Suprapubic skin (tissue), 4 donors: ENCODE data around the gene COL20A1. TPM values are rescaled to one million over a fixed set of nuclear protein-coding genes. Genes with fewer than 3 reads are reported as not detected.

Experiments
- DNase-seq, 2 donors: peaks; one replicate each; pipeline ENCODE4 v3.0.0-alpha.2; 2019; ENCODE audit warnings: low spot score in 2 of 2
- H3K27ac ChIP-seq: fragments of 200-600 bp; sonication (generic); one replicate; pipeline ENCODE4 v1.5.1; 2019
- H3K27me3 ChIP-seq: fragments of 200-600 bp; sonication (generic); one replicate; pipeline ENCODE4 v1.5.1; 2019
- H3K36me3 ChIP-seq: fragments of 200-600 bp; sonication (generic); one replicate; pipeline ENCODE4 v1.5.1; 2019
- H3K4me1 ChIP-seq: fragments of 200-600 bp; sonication (generic); one replicate; pipeline ENCODE4 v1.5.1; 2019
- H3K4me3 ChIP-seq: fragments of 200-600 bp; sonication (generic); one replicate; pipeline ENCODE4 v1.5.1; 2019; ENCODE audit warnings: mild to moderate bottlenecking
- H3K9me3 ChIP-seq: fragments of 200-600 bp; sonication (generic); one replicate; pipeline ENCODE4 v1.5.1; 2019
- EP300 ChIP-seq: sonication (generic); formaldehyde crosslinking; IDR thresholded peaks from one replicate; pipeline ENCODE4 v1.6.1; 2017; ENCODE audit warnings: antibody characterized with exemption
- POLR2A ChIP-seq, 2 donors: fragments of 450-650 bp; IDR thresholded peaks; one replicate each; pipeline ENCODE4 v1.6.1; 2017; ENCODE audit warnings: antibody characterized with exemption in 2 of 2, mild to moderate bottlenecking in 2 of 2, moderate library complexity in 2 of 2
- POLR2AphosphoS5 ChIP-seq, 3 donors: sonication (generic); formaldehyde crosslinking; IDR thresholded peaks; one replicate each; pipeline ENCODE4 v1.6.1; 2017; ENCODE audit warnings: antibody characterized with exemption in 3 of 3
- WGBS: methylation state at CpG from one replicate; pipeline ENCODE4 v1.1.5; 2018; 5-methylcytosine and 5-hydroxymethylcytosine counted together
- total RNA-seq, 4 donors: library from RNA; depleted of rRNA; stranded (reverse); fragments of >200 nt; gene quantifications; one replicate each; pipeline ENCODE4 v1.1.0, GENCODE V29; 2016
- TF ChIP-seq, protein P1 (sequence below), 2 donors: fragments of 200-600 bp in 1 of 2; fragments of 450-650 bp in 1 of 2; sonication (generic) in 1 of 2; IDR thresholded peaks; one replicate each; pipeline ENCODE4 v1.5.1; 2016 to 2019; ENCODE audit warnings: antibody characterized with exemption in 2 of 2, mild to moderate bottlenecking in 1 of 2, moderate library complexity in 1 of 2

The COL20A1 gene
- total RNA-seq, 4 donors from 2014 or later: not detected

GRCh38 chr20:63372971-63373885 lies 80.2 kb downstream of the COL20A1 start:
- H3K36me3 ChIP-seq: no peaks in the 10 kb centered on the region
- no peak for TF ChIP-seq EP300
- no peak for TF ChIP-seq POLR2AphosphoS5 (IDR thresholded peaks at IDR 0.05)
- TF ChIP-seq, protein P1, sequence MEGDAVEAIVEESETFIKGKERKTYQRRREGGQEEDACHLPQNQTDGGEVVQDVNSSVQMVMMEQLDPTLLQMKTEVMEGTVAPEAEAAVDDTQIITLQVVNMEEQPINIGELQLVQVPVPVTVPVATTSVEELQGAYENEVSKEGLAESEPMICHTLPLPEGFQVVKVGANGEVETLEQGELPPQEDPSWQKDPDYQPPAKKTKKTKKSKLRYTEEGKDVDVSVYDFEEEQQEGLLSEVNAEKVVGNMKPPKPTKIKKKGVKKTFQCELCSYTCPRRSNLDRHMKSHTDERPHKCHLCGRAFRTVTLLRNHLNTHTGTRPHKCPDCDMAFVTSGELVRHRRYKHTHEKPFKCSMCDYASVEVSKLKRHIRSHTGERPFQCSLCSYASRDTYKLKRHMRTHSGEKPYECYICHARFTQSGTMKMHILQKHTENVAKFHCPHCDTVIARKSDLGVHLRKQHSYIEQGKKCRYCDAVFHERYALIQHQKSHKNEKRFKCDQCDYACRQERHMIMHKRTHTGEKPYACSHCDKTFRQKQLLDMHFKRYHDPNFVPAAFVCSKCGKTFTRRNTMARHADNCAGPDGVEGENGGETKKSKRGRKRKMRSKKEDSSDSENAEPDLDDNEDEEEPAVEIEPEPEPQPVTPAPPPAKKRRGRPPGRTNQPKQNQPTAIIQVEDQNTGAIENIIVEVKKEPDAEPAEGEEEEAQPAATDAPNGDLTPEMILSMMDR (IDR thresholded peaks at IDR 0.05): no peak
- TF ChIP-seq POLR2A (IDR thresholded peaks at IDR 0.05): no peak
- no peak overlapping the region for H3K27ac ChIP-seq
- peaks cover 88% of the 10 kb centered on the region for H3K27me3 ChIP-seq
- H3K4me1 ChIP-seq: no peaks in the 10 kb centered on the region
- H3K9me3 ChIP-seq: no peaks in the 10 kb centered on the region
- 68% methylated on average over 20 of the region's 34 CpGs for WGBS
- no peak for DNase-seq
- no peak overlapping the region for H3K4me3 ChIP-seq

DNA sequence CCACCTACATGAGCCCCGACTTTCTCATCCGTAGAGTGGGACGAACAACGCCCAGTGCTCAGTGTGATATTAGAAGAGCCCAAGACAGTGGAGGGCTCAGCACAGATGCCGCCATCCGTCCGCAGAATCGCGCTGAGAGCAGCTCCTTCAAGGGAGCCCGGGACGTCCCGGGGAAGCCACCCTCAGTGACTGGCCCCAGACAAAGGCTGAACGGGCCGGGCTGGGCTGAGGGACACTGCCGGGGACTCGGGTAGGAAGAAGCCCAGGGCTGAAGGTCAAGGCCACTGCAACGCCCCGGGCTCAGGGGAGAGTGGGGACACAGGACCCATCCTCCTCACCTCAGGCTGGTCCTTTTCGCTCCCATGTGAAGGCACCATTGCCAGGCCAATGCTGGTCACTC lies 81.0 kb downstream of the COL20A1 start:
- Histone ChIP-seq H3K36me3 (no peaks in the 10 kb centered on the region), H3K9me3 (no peaks in the 10 kb centered on the region), H3K27me3 (peaks cover 92% of the 10 kb centered on the region), H3K4me1 (no peaks in the 10 kb centered on the region), H3K4me3 (no peak overlapping the region), H3K27ac (no peak overlapping the region)
- no peak for TF ChIP-seq POLR2A (IDR thresholded peaks at IDR 0.05)
- 80% methylated on average over 16 of the region's 19 CpGs for whole genome bisulfite sequencing
- DNase-seq: no peak

GRCh38 chr20:63374504-63374903 lies 81.5 kb downstream of the COL20A1 start:
- Histone ChIP-seq H3K4me3 (no peak overlapping the region), H3K36me3 (no peaks in the 10 kb centered on the region), H3K27ac (no peak overlapping the region), H3K4me1 (no peaks in the 10 kb centered on the region), H3K27me3 (peaks cover 97% of the 10 kb centered on the region), H3K9me3 (no peaks in the 10 kb centered on the region)
- 71% methylated on average over 7 of the region's 12 CpGs for WGBS
- DNase-seq: no peak
- no peak for TF ChIP-seq POLR2A (IDR thresholded peaks at IDR 0.05)
- TF ChIP-seq EP300: no peak
- TF ChIP-seq, protein P1 (IDR thresholded peaks at IDR 0.05): no peak
- no peak for TF ChIP-seq POLR2AphosphoS5 (IDR thresholded peaks at IDR 0.05)

GRCh38 chr20:63375438-63375837 lies 82.5 kb downstream of the COL20A1 start:
- 90% methylated on average over 3 of the region's 3 CpGs for WGBS
- no peaks in the 10 kb centered on the region for H3K36me3 ChIP-seq
- H3K4me3 ChIP-seq: no peak overlapping the region
- no peaks in the 10 kb centered on the region for H3K9me3 ChIP-seq
- H3K27ac ChIP-seq: no peak overlapping the region
- peaks cover 98% of the 10 kb centered on the region for H3K27me3 ChIP-seq
- no peaks in the 10 kb centered on the region for H3K4me1 ChIP-seq
- TF ChIP-seq EP300 (no peak), POLR2A (IDR thresholded peaks at IDR 0.05) (no peak), POLR2AphosphoS5 (IDR thresholded peaks at IDR 0.05) (no peak)
- TF ChIP-seq, protein P1 (IDR thresholded peaks at IDR 0.05): no peak
- DNase-seq: no peak

DNA sequence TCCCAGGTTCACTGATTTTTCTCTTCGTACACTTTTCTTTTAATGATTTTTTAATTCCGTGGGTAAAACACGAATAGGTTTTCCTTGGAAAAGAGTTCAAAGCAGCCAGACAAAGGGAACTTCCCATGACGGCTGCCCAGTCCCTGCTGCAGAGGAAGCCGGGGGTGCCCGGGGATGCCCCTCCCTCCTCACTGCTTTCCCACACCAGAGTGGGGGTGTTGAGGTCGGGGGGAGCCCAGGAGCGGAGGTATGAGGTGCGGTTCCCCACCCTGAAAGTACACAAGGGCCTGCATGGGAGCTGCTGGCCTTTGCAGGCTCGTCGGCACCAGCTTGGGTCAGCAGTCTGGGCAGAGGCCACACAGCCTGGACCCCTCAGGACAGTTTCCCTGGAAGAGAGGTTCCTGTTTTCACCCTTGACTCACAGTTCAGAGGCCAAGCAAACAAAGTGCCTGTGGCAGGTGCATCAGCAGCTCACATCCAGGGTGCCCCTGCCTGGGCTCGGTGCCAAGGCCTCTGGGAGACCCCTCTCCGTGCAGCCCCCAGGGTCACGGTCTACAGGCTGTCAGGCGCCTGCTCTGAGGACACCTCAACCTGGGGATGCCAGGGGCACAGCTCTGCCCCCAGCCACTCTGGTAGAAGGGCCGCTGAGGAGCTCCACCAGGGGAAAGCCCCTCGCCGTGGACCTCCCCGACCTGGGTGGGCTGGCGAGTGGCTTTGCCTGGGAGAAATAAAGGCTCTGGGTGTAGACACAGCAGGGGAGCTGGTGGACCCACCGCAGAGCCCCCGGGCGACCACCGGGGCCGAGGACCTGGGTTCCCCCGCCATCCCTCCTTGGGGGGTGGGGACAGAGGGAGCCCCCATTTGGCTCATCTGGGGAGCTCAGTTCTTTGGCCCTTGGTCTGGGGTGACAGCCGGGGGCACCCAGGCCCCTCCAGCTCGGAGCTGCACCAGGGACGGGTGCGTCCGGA lies 83.6 kb downstream of the COL20A1 start:
- TF ChIP-seq EP300 (no peak), POLR2AphosphoS5 (IDR thresholded peaks at IDR 0.05) (no peak), POLR2A (IDR thresholded peaks at IDR 0.05) (no peak)
- TF ChIP-seq, protein P1 (IDR thresholded peaks at IDR 0.05): no peak

More for the DNA sequence above, 83.6 kb downstream of the COL20A1 start:
- no peaks in the 10 kb centered on the region for H3K9me3 ChIP-seq
- H3K36me3 ChIP-seq: no peaks in the 10 kb centered on the region
- H3K27me3 ChIP-seq: peaks cover 98% of the 10 kb centered on the region
- no peaks in the 10 kb centered on the region for H3K4me1 ChIP-seq
- DNase-seq: no peak
- no peak overlapping the region for H3K27ac ChIP-seq
- WGBS: 23% methylated on average over 11 of the region's 31 CpGs
- H3K4me3 ChIP-seq: no peak overlapping the region
